Lung (tissue), 12 donors: ENCODE results near the gene SNTA1. TPM values are rescaled to one million over a fixed set of nuclear protein-coding genes. Genes with fewer than 3 reads are reported as not detected.

ENCODE experiments used
- ATAC-seq: fragments of 200-7000 bp; cut with Tn5 transposase; one replicate; pipeline ENCODE4 v1.9.1; 2020; ENCODE audit warnings: moderate number of reproducible peaks; ENCODE audit not compliant: insufficient read depth, low FRiP score
- DNase-seq, 3 donors: peaks; one replicate each; pipeline ENCODE4 v3.0.0-alpha.2; 2013 to 2017
- H3K27ac ChIP-seq, 2 donors: one replicate each; pipeline ENCODE4 v1.5.1; 2013; ENCODE audit warnings: mild to moderate bottlenecking in 2 of 2, moderate library complexity in 2 of 2, control low read depth in 1 of 2, inconsistent platforms in 1 of 2, low read depth in 1 of 2, low read length in 1 of 2
- H3K27me3 ChIP-seq, 3 donors: one replicate each; pipeline ENCODE4 v1.5.1; 2013; ENCODE audit warnings: low read length in 2 of 3; ENCODE audit not compliant: control insufficient read depth in 3 of 3, insufficient read depth in 3 of 3
- H3K36me3 ChIP-seq, 4 donors: one replicate each; pipeline ENCODE4 v1.5.1; 2013; ENCODE audit warnings: low read length in 4 of 4, mild to moderate bottlenecking in 1 of 4, moderate library complexity in 1 of 4; ENCODE audit not compliant: control insufficient read depth in 4 of 4, insufficient read depth in 4 of 4
- H3K4me1 ChIP-seq, 5 donors: one replicate each; pipeline ENCODE4 v1.5.1; 2013; ENCODE audit warnings: low read length in 5 of 5, mild to moderate bottlenecking in 2 of 5, moderate library complexity in 1 of 5; ENCODE audit not compliant: control insufficient read depth in 5 of 5, insufficient read depth in 5 of 5
- H3K4me3 ChIP-seq: one replicate; pipeline ENCODE4 v1.5.1; 2013; ENCODE audit warnings: mild to moderate bottlenecking, control low read depth, moderate library complexity
- H3K9ac ChIP-seq, 2 donors: one replicate each; pipeline ENCODE4 v1.5.1; 2013; ENCODE audit warnings: low read length in 2 of 2, control low read depth in 1 of 2; ENCODE audit not compliant: insufficient read depth in 1 of 2
- H3K9me3 ChIP-seq, 4 donors: one replicate each; pipeline ENCODE4 v1.5.1; 2013; ENCODE audit warnings: low read length in 3 of 4, mild to moderate bottlenecking in 1 of 4, moderate library complexity in 1 of 4; ENCODE audit not compliant: control insufficient read depth in 4 of 4, insufficient read depth in 3 of 4
- WGBS, 2 donors: extraction: QIAGEN DNeasy Blood & Tissue Kit; methylation state at CpG; one replicate each; pipeline ENCODE4 v1.1.7; 2013; 5-methylcytosine and 5-hydroxymethylcytosine counted together
- polyA plus RNA-seq, 2 donors: library from polyadenylated mRNA; stranded (reverse); fragments of 200-250 nt; gene quantifications; one replicate each; pipeline ENCODE4 v1.2.1, GENCODE V29; 2013
- total RNA-seq, 2 donors: library from RNA; depleted of rRNA in 1 of 2; stranded (reverse); fragments of >200 nt in 1 of 2; gene quantifications; one replicate each; pipeline ENCODE4 v1.2.1, GENCODE V29; 2014 to 2021
- TF ChIP-seq, protein P1 (sequence below): IDR thresholded peaks from 2 replicates; pipeline ENCODE4 v1.5.1; 2012; ENCODE audit warnings: mild to moderate bottlenecking; ENCODE audit errors: control extremely low read depth, extremely low read depth
- donor health status: control.
- donor health status: control.
- donor health status: Bipolar disorder and iron deficiency.
- donor health status: healthy.
- donor health status: DM: yes; HTN: yes; CAD: no.

SNTA1 gene
- total and polyA plus RNA-seq, 4 donors, result 3.7 to 9.9 (median 6.8) TPM

DNA sequence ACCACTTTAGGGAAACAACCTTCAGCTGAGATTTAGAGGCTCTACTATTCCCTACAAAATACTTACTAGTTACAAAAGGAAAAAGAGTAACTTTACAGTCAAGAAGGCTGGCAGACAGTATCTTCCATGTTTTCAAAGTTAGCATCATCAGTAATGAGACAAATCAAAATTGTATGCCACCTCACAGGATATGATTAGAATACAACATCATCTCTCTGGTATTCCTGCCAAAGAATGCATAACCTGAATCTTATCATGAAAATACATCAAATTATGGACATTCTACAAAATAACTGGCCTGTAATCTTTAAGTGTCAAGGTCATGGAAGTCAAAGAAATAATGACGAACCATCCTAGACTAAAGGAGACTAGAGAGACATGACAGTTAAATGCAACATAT is 80.7 kb downstream of the SNTA1 start:
- ATAC-seq, result no peak
- WGBS, 2 donors, result 82 to 84% methylated on average over 1 of the region's 1 CpG
- no peaks in the 10 kb centered on the region for H3K27me3 ChIP-seq
- TF ChIP-seq, protein P1, sequence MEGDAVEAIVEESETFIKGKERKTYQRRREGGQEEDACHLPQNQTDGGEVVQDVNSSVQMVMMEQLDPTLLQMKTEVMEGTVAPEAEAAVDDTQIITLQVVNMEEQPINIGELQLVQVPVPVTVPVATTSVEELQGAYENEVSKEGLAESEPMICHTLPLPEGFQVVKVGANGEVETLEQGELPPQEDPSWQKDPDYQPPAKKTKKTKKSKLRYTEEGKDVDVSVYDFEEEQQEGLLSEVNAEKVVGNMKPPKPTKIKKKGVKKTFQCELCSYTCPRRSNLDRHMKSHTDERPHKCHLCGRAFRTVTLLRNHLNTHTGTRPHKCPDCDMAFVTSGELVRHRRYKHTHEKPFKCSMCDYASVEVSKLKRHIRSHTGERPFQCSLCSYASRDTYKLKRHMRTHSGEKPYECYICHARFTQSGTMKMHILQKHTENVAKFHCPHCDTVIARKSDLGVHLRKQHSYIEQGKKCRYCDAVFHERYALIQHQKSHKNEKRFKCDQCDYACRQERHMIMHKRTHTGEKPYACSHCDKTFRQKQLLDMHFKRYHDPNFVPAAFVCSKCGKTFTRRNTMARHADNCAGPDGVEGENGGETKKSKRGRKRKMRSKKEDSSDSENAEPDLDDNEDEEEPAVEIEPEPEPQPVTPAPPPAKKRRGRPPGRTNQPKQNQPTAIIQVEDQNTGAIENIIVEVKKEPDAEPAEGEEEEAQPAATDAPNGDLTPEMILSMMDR, result no peak
- H3K27ac ChIP-seq, result no peak overlapping the region
- no peaks in the 10 kb centered on the region for H3K9me3 ChIP-seq
- H3K4me1 ChIP-seq, result peaks cover 0 to 6% (median 0%) of the 10 kb centered on the region in 5 donors
- H3K4me3 ChIP-seq, result no peak overlapping the region
- no peak overlapping the region for H3K9ac ChIP-seq
- peaks cover 22 to 39% (median 26%) of the 10 kb centered on the region in 4 donors for H3K36me3 ChIP-seq
- no peak for DNase-seq

DNA sequence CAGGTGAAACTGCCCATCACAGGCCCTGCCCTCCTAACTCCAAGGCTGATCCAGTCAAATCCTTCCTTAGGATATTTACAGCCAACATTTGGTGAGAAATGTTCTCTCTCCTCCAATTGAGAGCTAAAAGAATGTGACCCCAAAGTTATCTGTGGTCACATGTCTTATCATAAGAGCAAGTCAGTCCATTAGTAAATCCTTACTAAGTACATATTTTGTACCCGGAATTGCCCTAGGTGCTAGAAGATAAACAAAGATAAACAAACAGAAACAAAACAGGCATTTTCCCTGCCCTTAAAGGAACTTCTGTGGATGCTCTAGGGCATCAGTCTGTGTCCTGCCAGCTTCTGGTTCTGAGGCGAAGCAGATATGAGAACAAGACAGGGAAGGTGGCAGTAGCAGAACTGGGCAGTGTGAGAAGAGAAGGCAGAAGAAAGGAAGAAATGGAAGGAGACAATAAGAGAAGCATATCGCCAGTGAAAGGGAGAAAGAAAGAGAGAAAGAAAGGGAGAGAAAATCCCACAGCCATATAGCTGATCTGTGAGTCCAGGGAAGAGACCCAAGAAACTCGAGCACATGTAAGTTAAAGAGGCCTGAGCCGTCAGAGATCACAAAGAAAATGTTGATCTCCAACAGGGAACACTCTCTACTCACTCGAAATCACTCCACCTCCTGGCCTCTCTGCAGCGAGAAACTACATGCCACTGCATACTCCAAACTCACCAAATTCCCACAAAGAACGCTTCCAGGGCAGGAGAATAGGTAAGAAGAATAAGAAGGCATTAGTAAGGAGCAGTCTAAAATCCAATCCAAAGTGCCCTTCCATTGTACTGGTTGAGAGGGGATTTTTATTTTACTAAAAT is 83.9 kb downstream of the SNTA1 start:
- no peaks in the 10 kb centered on the region for H3K9me3 ChIP-seq
- H3K4me3 ChIP-seq, result no peak overlapping the region
- H3K4me1 ChIP-seq, result peaks cover 0 to 6% (median 0%) of the 10 kb centered on the region in 5 donors
- peaks cover 14 to 27% (median 22%) of the 10 kb centered on the region in 4 donors for H3K36me3 ChIP-seq
- 78 to 90% methylated on average over 8 of the region's 8 CpGs for WGBS, 2 donors
- H3K27ac ChIP-seq, result no peak overlapping the region
- DNase-seq, result peak in 1 of 3 donors; percentile 11
- H3K27me3 ChIP-seq, result no peaks in the 10 kb centered on the region
- TF ChIP-seq, protein P1, result no peak
- ATAC-seq, result no peak
- no peak overlapping the region for H3K9ac ChIP-seq

Other genes with a start within 250 kb of the SNTA1 start
- gene BPIFA3, start 226.4 kb downstream of the SNTA1 start, total RNA-seq, result not detected
- gene BPIFA3, start 226.4 kb downstream of the SNTA1 start, polyA plus RNA-seq, result not detected
- 10 to 100 TPM in 1 of 2 donors, under 1 TPM in 1; 0.48 to 59.6 TPM for gene BPIFA1, start 207.8 kb downstream of the SNTA1 start, total RNA-seq
- 100 to 1,000 TPM in 1 of 2 donors, 10 to 100 TPM in 1; 13.2 to 153 TPM for gene BPIFA1, start 207.8 kb downstream of the SNTA1 start, polyA plus RNA-seq
- 100 to 1,000 TPM in 1 of 2 donors, 10 to 100 TPM in 1; 61.9 to 445 TPM for gene BPIFB1, start 160.5 kb downstream of the SNTA1 start, total RNA-seq
- 100 to 1,000 TPM; 251 to 333 TPM for gene BPIFB1, start 160.5 kb downstream of the SNTA1 start, polyA plus RNA-seq
- 10 to 100 TPM; 22.1 to 24.3 TPM for gene CDK5RAP1, start 42.2 kb downstream of the SNTA1 start, total RNA-seq
- 10 to 100 TPM; 20.3 to 43.1 TPM for gene CDK5RAP1, start 42.2 kb downstream of the SNTA1 start, polyA plus RNA-seq
- gene CBFA2T2, start 46.3 kb upstream of the SNTA1 start, total RNA-seq, result 10 to 100 TPM; 10.8 to 19.1 TPM
- gene CBFA2T2, start 46.3 kb upstream of the SNTA1 start, polyA plus RNA-seq, result 1 to 10 TPM; 5.1 to 5.6 TPM
- gene C20orf144, start 218.6 kb upstream of the SNTA1 start, total RNA-seq, result under 1 TPM in 1 of 2 donors, not detected in 1; 0.31 TPM
- gene C20orf144, start 218.6 kb upstream of the SNTA1 start, polyA plus RNA-seq, result under 1 TPM; 0.05 to 0.08 TPM
- 1 to 10 TPM in 1 of 2 donors, under 1 TPM in 1; 0.26 to 3.4 TPM for gene ACTL10, start 223.2 kb upstream of the SNTA1 start, total RNA-seq
- gene ACTL10, start 223.2 kb upstream of the SNTA1 start, polyA plus RNA-seq, result 1 to 10 TPM; 1.3 to 3.1 TPM
- 100 to 1,000 TPM in 1 of 2 donors, 10 to 100 TPM in 1; 63.5 to 127 TPM for gene NECAB3, start 230.7 kb upstream of the SNTA1 start, total RNA-seq
- gene NECAB3, start 230.7 kb upstream of the SNTA1 start, polyA plus RNA-seq, result 10 to 100 TPM; 21.2 to 80.8 TPM
- 10 to 100 TPM in 1 of 2 donors, 1 to 10 TPM in 1; 6.4 to 10.9 TPM for gene E2F1, start 242.6 kb upstream of the SNTA1 start, total RNA-seq
- gene E2F1, start 242.6 kb upstream of the SNTA1 start, polyA plus RNA-seq, result 10 to 100 TPM in 1 of 2 donors, 1 to 10 TPM in 1; 4.2 to 10.7 TPM